ENCODE results near the gene NUP153.

The NUP153 gene

DNA sequence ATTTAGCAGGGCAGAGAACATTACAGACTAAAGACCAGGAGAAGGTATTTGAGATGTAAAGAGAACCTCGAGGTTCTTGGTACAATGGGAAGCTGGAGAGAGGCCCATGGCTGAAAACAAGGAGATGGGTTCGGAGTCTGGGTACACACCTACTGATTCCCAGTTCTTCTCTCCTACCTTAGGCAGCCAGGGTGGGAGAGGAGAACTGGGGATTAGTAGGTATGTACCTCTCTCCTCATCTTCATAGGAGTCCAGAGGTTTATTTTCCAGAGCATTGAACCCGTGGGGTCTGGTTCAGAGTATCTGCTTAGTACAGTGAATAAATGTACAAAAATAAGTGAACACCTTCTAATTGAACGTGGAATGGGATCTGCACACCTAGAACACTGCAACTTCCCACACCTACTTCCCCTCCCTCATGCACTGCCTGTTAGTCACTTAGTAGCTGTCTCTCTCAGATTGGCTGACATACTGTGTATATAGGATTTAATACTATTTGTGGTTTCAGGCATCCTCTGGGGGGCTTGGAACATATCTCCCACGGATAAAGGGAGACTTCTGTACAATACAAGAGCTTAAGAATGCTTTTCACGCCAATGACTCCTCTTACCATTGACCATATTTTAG is 23.5 kb upstream of the NUP153 start:
- Histone ChIP-seq H4K20me1 (no peaks in the 10 kb centered on the region), H3K4me1 (peaks cover 4 to 5% (median 5%) of the 10 kb centered on the region in 10 experiments), H3K9me3 (replicated peaks in 1 of 11) (peaks cover 12 to 19% (median 14%) of the 10 kb centered on the region in 11 experiments; a peak in 19 of 22 replicates), H3K27ac (no peak overlapping the region), H3K27me3 (no peaks in the 10 kb centered on the region), H3K4me3 (no peak overlapping the region), H3K4me2 (no peak overlapping the region), H3K36me3 (no peaks in the 10 kb centered on the region), H3K9ac (no peak overlapping the region)
- TF ChIP-seq Cebpa-rat (IDR thresholded peaks at IDR 0.05) = no peak

DNA sequence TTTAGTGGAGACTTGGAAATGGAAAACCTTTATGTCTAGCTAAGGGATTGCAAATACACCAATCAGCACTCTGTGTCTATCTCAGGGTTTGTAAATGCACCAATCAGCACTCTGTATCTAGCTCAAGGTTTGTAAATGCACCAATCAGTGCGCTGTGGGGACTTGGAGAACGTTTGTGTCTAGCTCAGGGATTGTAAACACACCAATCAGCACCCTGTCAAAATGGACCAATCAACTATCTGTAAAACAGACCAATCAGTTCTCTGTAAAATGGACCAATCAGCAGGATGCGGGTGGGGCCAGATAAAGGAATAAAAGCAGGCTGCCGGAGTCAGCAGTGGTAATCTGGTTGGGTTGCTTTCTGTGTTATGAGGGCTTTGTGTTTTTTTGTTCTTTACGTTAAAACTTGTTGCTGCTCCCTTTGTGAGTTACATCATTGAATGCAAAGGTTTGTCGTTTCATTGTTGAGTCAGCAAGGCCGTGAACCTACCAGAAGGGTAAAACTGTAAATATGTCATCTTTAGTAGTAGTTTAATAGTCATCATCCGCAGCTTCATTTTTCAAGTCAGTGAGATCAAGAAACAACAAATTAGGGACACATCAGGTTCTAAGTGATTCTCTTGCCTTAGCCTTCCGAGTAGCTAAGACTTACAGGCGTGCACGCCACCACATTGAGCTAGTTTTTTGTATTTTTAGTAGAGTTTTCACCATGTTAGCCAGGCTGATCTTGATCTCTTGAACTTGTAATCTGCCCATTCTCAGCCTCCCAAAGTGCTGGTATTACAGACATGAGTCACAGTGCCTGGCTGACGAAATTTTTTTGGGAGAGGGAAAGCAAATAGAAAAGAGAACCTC is 22.7 kb upstream of the NUP153 start:
- no peak overlapping the region for H3K4me3 ChIP-seq
- H3K36me3 ChIP-seq = no peaks in the 10 kb centered on the region
- H3K9me3 ChIP-seq (replicated peaks in 1 of 11) = peaks cover 11 to 17% (median 14%) of the 10 kb centered on the region in 11 experiments; a peak in 19 of 22 replicates
- H4K20me1 ChIP-seq = no peaks in the 10 kb centered on the region
- H3K27ac ChIP-seq = no peak overlapping the region
- H3K9ac ChIP-seq = no peak overlapping the region
- no peaks in the 10 kb centered on the region for H3K27me3 ChIP-seq
- no peak for TF ChIP-seq Cebpa-rat (IDR thresholded peaks at IDR 0.05)
- H3K4me1 ChIP-seq = peaks cover 10 to 13% (median 12%) of the 10 kb centered on the region in 10 experiments
- no peak overlapping the region for H3K4me2 ChIP-seq

DNA sequence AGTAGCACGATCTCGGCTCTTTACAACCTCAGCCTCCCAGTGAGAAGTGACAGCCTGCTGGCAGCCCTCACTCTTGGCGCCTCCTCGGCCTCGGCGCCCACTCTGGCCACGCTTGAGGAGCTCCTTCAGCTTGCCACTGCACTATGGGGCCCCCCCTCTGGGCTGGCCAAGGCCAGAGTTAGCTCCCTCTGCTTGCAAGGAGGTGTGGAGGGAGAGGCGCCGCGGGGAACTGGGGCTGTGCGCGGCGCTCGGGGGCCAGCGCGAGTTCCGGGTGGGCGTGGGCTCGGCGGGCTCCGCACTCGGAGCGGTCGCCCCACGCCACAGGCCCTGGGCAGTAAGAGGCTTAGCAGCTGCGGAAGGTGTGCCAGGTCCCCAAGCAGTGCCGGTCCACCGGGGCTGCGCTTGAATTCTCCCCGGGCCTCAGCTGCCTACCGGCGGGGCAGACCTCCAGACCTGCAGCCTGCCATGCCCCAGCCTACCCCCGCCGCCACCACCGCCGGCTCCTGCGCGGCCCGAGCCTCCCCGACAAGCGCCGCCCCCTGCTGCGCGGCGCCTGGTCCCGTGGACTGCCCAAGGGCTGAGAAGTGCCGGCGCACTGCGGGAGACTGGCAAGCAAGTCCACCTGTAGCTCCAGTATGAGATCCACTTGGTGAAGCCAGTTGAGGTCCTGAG is 22.0 kb upstream of the NUP153 start:
- no peak overlapping the region for H3K9ac ChIP-seq
- no peak overlapping the region for H3K4me2 ChIP-seq
- H4K20me1 ChIP-seq = no peaks in the 10 kb centered on the region
- H3K27me3 ChIP-seq = no peaks in the 10 kb centered on the region
- H3K9me3 ChIP-seq (replicated peaks in 1 of 11) = peaks cover 10 to 17% (median 14%) of the 10 kb centered on the region in 11 experiments; a peak in 19 of 22 replicates
- H3K4me3 ChIP-seq = no peak overlapping the region
- no peaks in the 10 kb centered on the region for H3K36me3 ChIP-seq
- TF ChIP-seq Cebpa-rat (IDR thresholded peaks at IDR 0.05) = no peak
- H3K27ac ChIP-seq = no peak overlapping the region
- peaks cover 10 to 14% (median 13%) of the 10 kb centered on the region in 10 experiments for H3K4me1 ChIP-seq

DNA sequence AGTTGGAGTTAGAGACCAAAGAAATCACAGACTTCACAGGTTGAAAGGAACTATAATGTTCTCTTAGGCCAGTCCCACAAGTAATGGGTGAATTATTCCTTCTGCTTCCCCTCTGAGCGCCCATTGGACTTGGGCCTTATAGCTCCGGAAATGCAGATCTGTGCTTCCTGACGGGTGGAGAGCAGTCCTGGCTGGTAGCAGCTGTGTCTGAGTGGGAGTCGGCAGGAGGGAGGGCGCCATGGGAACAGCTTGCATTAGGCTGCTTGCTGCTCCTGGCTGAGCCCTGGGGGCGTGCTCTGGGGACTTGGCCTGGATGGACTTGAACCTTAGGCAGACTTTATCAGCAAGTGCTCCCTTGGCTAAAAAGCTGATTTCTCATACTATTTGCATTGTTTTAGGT is 18.4 kb upstream of the NUP153 start:
- Histone ChIP-seq H3K9me3 (replicated peaks in 1 of 11) (peaks cover 10 to 17% (median 14%) of the 10 kb centered on the region in 11 experiments; a peak in 19 of 22 replicates), H3K27me3 (no peaks in the 10 kb centered on the region), H3K4me3 (no peak overlapping the region), H3K36me3 (no peaks in the 10 kb centered on the region), H3K4me2 (peak overlapping the region; percentile 41 to 79 (median 62)), H3K27ac (peak overlapping the region in 3 of 11 experiments; percentile 14 to 28 (median 23); a peak in 4 of 22 replicates), H3K9ac (no peak overlapping the region; a peak in 1 of 22 replicates), H4K20me1 (no peaks in the 10 kb centered on the region), H3K4me1 (peaks cover 10 to 14% (median 13%) of the 10 kb centered on the region in 10 experiments)
- no peak for TF ChIP-seq Cebpa-rat (IDR thresholded peaks at IDR 0.05)

DNA sequence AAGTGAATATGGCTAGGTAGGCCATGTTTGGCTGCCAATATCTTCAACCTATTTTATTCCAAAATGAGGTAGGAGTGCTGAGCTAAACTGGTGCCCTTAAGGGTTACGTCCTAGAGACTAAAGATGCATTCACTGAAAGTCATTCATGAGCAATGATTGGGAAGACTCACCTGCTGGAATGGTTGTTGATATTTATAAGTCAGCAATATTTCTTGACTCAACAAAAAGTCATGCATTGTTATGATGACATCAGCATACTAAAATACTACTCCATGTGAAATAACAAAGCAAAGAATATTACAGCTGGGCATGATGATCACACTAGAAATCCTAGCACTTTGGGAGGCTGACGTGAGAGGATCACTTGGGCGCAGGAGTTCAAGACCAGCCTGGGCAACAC is 17.6 kb upstream of the NUP153 start:
- Histone ChIP-seq H4K20me1 (no peaks in the 10 kb centered on the region), H3K4me2 (peak overlapping the region in 4 of 11 experiments; percentile 56 to 78 (median 63); a peak in 6 of 22 replicates), H3K27me3 (no peaks in the 10 kb centered on the region), H3K9ac (no peak overlapping the region), H3K27ac (no peak overlapping the region), H3K9me3 (replicated peaks in 1 of 11) (peaks cover 10 to 14% (median 11%) of the 10 kb centered on the region in 11 experiments; a peak in 19 of 22 replicates), H3K36me3 (no peaks in the 10 kb centered on the region), H3K4me3 (no peak overlapping the region), H3K4me1 (peaks cover 10 to 14% (median 13%) of the 10 kb centered on the region in 10 experiments)
- no peak for TF ChIP-seq Cebpa-rat (IDR thresholded peaks at IDR 0.05)

DNA sequence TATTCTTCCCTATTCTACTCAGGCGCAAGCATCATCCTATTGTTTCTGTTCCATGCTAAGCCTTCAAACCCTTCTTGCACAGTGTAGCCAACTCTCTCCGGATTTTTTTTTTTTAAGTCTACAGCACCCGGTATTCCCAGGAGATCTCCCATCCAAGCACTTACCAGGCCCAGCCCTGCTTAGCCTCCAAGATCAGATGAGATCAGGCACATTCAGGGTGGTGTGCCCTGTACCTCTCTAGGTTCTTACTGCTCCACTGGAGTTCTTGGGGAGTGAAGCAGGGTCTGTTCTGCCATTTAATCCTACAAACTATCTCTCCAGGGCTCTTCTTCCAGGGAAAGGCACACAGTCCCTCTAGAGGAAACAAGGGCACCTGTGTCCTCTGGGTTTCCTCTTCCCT is 14.9 kb upstream of the NUP153 start:
- Histone ChIP-seq H3K9ac (no peak overlapping the region), H4K20me1 (no peaks in the 10 kb centered on the region)
- TF ChIP-seq Cebpa-rat (IDR thresholded peaks at IDR 0.05) = no peak

DNA sequence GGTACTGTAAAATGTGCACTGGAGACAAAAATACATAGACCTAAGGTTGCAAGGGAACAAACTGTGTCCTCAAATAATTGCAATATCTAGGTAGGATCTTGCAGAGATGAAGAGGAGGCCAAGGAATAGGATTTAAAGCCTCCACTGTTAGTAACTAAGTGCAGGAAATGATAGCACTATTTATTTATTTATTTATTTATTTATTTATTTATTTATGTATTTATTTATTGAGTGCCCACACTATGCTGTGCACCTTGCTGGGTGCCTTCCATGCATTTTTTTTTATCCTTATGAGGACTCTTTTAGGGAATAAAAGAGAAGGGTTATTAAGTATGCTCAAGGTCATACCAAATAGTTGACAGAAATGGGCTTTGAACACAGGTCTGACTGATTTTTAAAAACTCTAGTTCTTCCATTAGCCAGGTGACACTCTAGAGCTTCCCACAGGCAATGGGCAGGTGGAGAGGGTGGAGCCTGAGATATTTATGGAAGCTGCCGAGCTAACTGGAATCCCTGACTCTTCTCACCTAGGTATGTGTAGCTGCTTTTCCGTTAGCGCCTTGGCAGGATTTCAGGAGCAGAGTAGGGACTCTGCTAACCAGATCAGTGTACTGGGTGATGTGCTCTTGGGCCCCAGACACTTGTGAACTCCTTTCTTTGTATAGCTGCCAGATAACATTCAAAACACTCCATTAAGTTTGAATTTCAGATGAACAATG is 12.8 kb upstream of the NUP153 start:
- TF ChIP-seq Cebpa-rat (IDR thresholded peaks at IDR 0.05) = no peak
- peaks cover 0 to 27% (median 17%) of the 10 kb centered on the region in 10 experiments; a peak in 16 of 20 replicates for H3K4me1 ChIP-seq
- no peak overlapping the region for H3K9ac ChIP-seq
- H4K20me1 ChIP-seq = no peaks in the 10 kb centered on the region
- H3K36me3 ChIP-seq = no peaks in the 10 kb centered on the region
- H3K4me2 ChIP-seq = no peak overlapping the region
- no peaks in the 10 kb centered on the region for H3K9me3 ChIP-seq (replicated peaks in 1 of 11)
- no peak overlapping the region for H3K4me3 ChIP-seq
- H3K27me3 ChIP-seq = no peaks in the 10 kb centered on the region
- H3K27ac ChIP-seq = no peak overlapping the region

More for the DNA sequence above, 14.9 kb upstream of the NUP153 start:
- no peak overlapping the region for H3K4me2 ChIP-seq
- no peak overlapping the region for H3K4me3 ChIP-seq
- no peaks in the 10 kb centered on the region for H3K27me3 ChIP-seq
- no peak overlapping the region for H3K27ac ChIP-seq
- no peaks in the 10 kb centered on the region for H3K9me3 ChIP-seq (replicated peaks in 1 of 11)
- H3K36me3 ChIP-seq = no peaks in the 10 kb centered on the region
- H3K4me1 ChIP-seq = peaks cover 11 to 17% (median 13%) of the 10 kb centered on the region in 10 experiments

DNA sequence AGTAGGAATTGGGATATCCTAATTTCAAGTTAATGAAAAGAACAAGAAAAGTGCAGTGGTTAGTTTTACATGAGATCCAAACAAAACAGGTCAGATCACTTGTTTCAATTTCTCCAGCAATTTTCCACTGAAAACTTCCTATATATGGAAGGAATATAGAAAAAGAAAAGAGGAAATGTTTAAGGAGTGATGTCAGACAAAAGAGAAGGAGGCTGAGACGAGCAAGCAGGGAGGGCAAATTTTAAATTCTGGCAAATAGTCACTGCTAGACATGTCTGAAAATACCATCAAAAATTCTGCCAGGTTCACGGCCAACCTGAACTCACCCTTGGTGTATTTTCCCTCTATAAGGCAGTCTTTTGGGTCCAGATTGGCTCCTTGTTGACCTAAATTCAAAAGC is 9.5 kb upstream of the NUP153 start:
- Histone ChIP-seq H3K9ac (no peak overlapping the region), H4K20me1 (no peaks in the 10 kb centered on the region), H3K27me3 (no peaks in the 10 kb centered on the region), H3K36me3 (no peaks in the 10 kb centered on the region), H3K4me1 (peaks cover 0 to 34% (median 17%) of the 10 kb centered on the region in 10 experiments; a peak in 15 of 20 replicates), H3K4me3 (no peak overlapping the region), H3K9me3 (replicated peaks in 1 of 11) (no peaks in the 10 kb centered on the region), H3K27ac (peak overlapping the region in 2 of 11 experiments; percentile 64 to 72; a peak in 1 of 22 replicates), H3K4me2 (peak overlapping the region in 3 of 11 experiments; percentile 76 to 83 (median 78); a peak in 5 of 22 replicates)
- TF ChIP-seq Cebpa-rat (IDR thresholded peaks at IDR 0.05) = no peak

Measured in BLaER1 treated with 17β-estradiol and CSF1 and Interleukin-3, amounts not matched to agents 10 nM and 100 nM (cell line).